ENCODE measurements around the gene ZNF628. TPM values are rescaled to one million over a fixed set of nuclear protein-coding genes. Genes with fewer than 3 reads are reported as not detected.

The ZNF628 gene
- total RNA-seq, 1 donor from 2014 or later = 15.8 TPM

GRCh38 chr19:55457683-55458457, 18.5 kb upstream of the ZNF628 start:
- no peak overlapping the region for H3K4me3 ChIP-seq (ENCODE audit: low read depth, low read length)
- no peak for TF ChIP-seq CTCF (IDR thresholded peaks at IDR 0.05; ENCODE audit: insufficient read depth, low read length, poor library complexity, severe bottlenecking)
- no peak for DNase-seq (ENCODE audit: low read depth)
- no peaks in the 10 kb centered on the region for H3K27me3 ChIP-seq (ENCODE audit: control insufficient read depth, insufficient read depth, low read length)
- H3K36me3 ChIP-seq (ENCODE audit: control insufficient read depth, insufficient read depth, low read length) = no peaks in the 10 kb centered on the region

GRCh38 chr19:55459551-55459949, 16.9 kb upstream of the ZNF628 start:
- no peak for DNase-seq (ENCODE audit: low read depth)
- Histone ChIP-seq H3K4me3 (ENCODE audit: low read depth, low read length) (no peak overlapping the region), H3K27me3 (ENCODE audit: control insufficient read depth, insufficient read depth, low read length) (peaks cover 5% of the 10 kb centered on the region), H3K36me3 (ENCODE audit: control insufficient read depth, insufficient read depth, low read length) (no peaks in the 10 kb centered on the region)
- no peak for TF ChIP-seq CTCF (IDR thresholded peaks at IDR 0.05; ENCODE audit: insufficient read depth, low read length, poor library complexity, severe bottlenecking)

- Histone ChIP-seq H3K4me3 (ENCODE audit: low read depth, low read length) (no peak overlapping the region), H3K27me3 (ENCODE audit: control insufficient read depth, insufficient read depth, low read length) (peaks cover 5% of the 10 kb centered on the region), H3K36me3 (ENCODE audit: control insufficient read depth, insufficient read depth, low read length) (no peaks in the 10 kb centered on the region)
- no peak for DNase-seq (ENCODE audit: low read depth)
- no peak for TF ChIP-seq CTCF (IDR thresholded peaks at IDR 0.05; ENCODE audit: insufficient read depth, low read length, poor library complexity, severe bottlenecking)
Observed at GRCh38 chr19:55459950-55460657, 16.3 kb upstream of the ZNF628 start.

- Histone ChIP-seq H3K36me3 (ENCODE audit: control insufficient read depth, insufficient read depth, low read length) (no peaks in the 10 kb centered on the region), H3K27me3 (ENCODE audit: control insufficient read depth, insufficient read depth, low read length) (peaks cover 8% of the 10 kb centered on the region), H3K4me3 (ENCODE audit: low read depth, low read length) (peak overlapping the region; percentile 80)
- TF ChIP-seq CTCF (IDR thresholded peaks at IDR 0.05; ENCODE audit: insufficient read depth, low read length, poor library complexity, severe bottlenecking) = no peak
- no peak for DNase-seq (ENCODE audit: low read depth)
Observed at GRCh38 chr19:55460670-55461258, 15.7 kb upstream of the ZNF628 start.

- TF ChIP-seq CTCF (IDR thresholded peaks at IDR 0.05; ENCODE audit: insufficient read depth, low read length, poor library complexity, severe bottlenecking) = no peak
- Histone ChIP-seq H3K27me3 (ENCODE audit: control insufficient read depth, insufficient read depth, low read length) (peaks cover 8% of the 10 kb centered on the region), H3K36me3 (ENCODE audit: control insufficient read depth, insufficient read depth, low read length) (no peaks in the 10 kb centered on the region), H3K4me3 (ENCODE audit: low read depth, low read length) (peak within 1 kb of the TSS; percentile 80)
- DNase-seq (ENCODE audit: low read depth) = peak; percentile 95
Observed at GRCh38 chr19:55461259-55461973, 15.0 kb upstream of the ZNF628 start, which contains the start of gene ISOC2. Gene ISOC2, minus strand, starts transcription at chr19:55461642. Its CDS starts 5,156 bp downstream, at chr19:55456486.

Data from kidney epithelial cell (primary cell).